HEK293 (cell line): Measurements from ENCODE around the gene IL21.
A peak's percentile ranks its signal among the peaks of the same experiment; 100 is the strongest.

Experiments used
- CTCF ChIA-PET: fragments of 350-600 bp; formaldehyde crosslinking; extraction: SDS; loops from one replicate; lab custom pipeline; 2021; ENCODE audit warnings: antibody characterized with exemption; lab: Yijun Ruan, JAX
- POLR2A ChIA-PET: fragments of 300-600 bp; formaldehyde crosslinking; extraction: SDS; loops from one replicate; lab custom pipeline; 2020; ENCODE audit warnings: antibody characterized with exemption, inconsistent platforms; lab: Yijun Ruan, JAX
- H3K27ac ChIP-seq: fragments of 200-500 bp; sonication (Bioruptor generic); 2 replicates; pipeline ENCODE4 v1.5.1; 2014; ENCODE audit warnings: low read depth, low read length, control low read depth, inconsistent platforms; ENCODE audit errors: extremely low read depth
- H3K36me3 ChIP-seq, 2 experiments: fragments of 200-500 bp in 1 of 2; sonication (Bioruptor generic) in 1 of 2; 1 replicate in 1 of 2; 2 replicates in 1 of 2; pipeline ENCODE4 v1.5.1; 2014 to 2017; ENCODE audit warnings: inconsistent platforms in 2 of 2, low read length in 2 of 2; ENCODE audit not compliant: control insufficient read depth in 2 of 2, insufficient read depth in 1 of 2
- H3K4me1 ChIP-seq: fragments of 200-500 bp; sonication (Bioruptor generic); 2 replicates; pipeline ENCODE4 v1.5.1; 2014; ENCODE audit warnings: mild to moderate bottlenecking, low read length, inconsistent platforms; ENCODE audit not compliant: control insufficient read depth, insufficient read depth
- H3K4me3 ChIP-seq: 2 replicates; pipeline ENCODE4 v1.5.1; 2011; ENCODE audit warnings: low read depth, mild to moderate bottlenecking, control low read depth, low read length, moderate library complexity
- H3K9me3 ChIP-seq: fragments of 200-500 bp; sonication (Bioruptor generic); 2 replicates; pipeline ENCODE4 v1.5.1; 2014; ENCODE audit warnings: low read depth, low read length, inconsistent platforms; ENCODE audit not compliant: control insufficient read depth, insufficient read depth
- ATF2 ChIP-seq: fragments of 450-650 bp; formaldehyde crosslinking; IDR thresholded peaks from 2 replicates; pipeline ENCODE4 v1.5.1; 2016; ENCODE audit warnings: missing biosample characterization, missing genetic modification characterization, low read depth
- GLIS1 ChIP-seq: fragments of 450-650 bp; formaldehyde crosslinking; IDR thresholded peaks from 2 replicates; pipeline ENCODE4 v1.5.1; 2016; ENCODE audit warnings: missing biosample characterization, missing genetic modification characterization
- GLIS2 ChIP-seq: fragments of 450-650 bp; formaldehyde crosslinking; IDR thresholded peaks from 2 replicates; pipeline ENCODE4 v1.5.1; 2016; ENCODE audit warnings: missing biosample characterization, missing genetic modification characterization
- KLF1 ChIP-seq: fragments of 450-650 bp; formaldehyde crosslinking; IDR thresholded peaks from 2 replicates; pipeline ENCODE4 v1.5.1; 2016; ENCODE audit warnings: missing biosample characterization, missing genetic modification characterization
- PRDM10 ChIP-seq: fragments of 450-650 bp; formaldehyde crosslinking; IDR thresholded peaks from 2 replicates; pipeline ENCODE4 v1.5.1; 2016; ENCODE audit warnings: missing biosample characterization, missing genetic modification characterization
- SP3 ChIP-seq: fragments of 450-650 bp; formaldehyde crosslinking; IDR thresholded peaks from 2 replicates; pipeline ENCODE4 v1.5.1; 2016; ENCODE audit warnings: missing biosample characterization, missing genetic modification characterization
- YY1 ChIP-seq: fragments of 450-650 bp; formaldehyde crosslinking; IDR thresholded peaks from 2 replicates; pipeline ENCODE4 v1.5.1; 2018; ENCODE audit warnings: missing biosample characterization, missing genetic modification characterization
- ZBTB8A ChIP-seq: fragments of 450-650 bp; formaldehyde crosslinking; IDR thresholded peaks from 2 replicates; pipeline ENCODE4 v1.5.1; 2016; ENCODE audit warnings: missing biosample characterization, missing genetic modification characterization
- ZFP37 ChIP-seq: fragments of 450-650 bp; formaldehyde crosslinking; IDR thresholded peaks from 2 replicates; pipeline ENCODE4 v1.5.1; 2016; ENCODE audit warnings: missing biosample characterization, missing genetic modification characterization
- ZNF138 ChIP-seq: fragments of 450-650 bp; formaldehyde crosslinking; IDR thresholded peaks from 2 replicates; pipeline ENCODE4 v1.5.1; 2016; ENCODE audit warnings: missing biosample characterization, missing genetic modification characterization, borderline replicate concordance
- ZNF155 ChIP-seq: fragments of 450-650 bp; formaldehyde crosslinking; IDR thresholded peaks from 2 replicates; pipeline ENCODE4 v1.5.1; 2016; ENCODE audit warnings: missing biosample characterization, missing genetic modification characterization
- ZNF16 ChIP-seq: fragments of 450-650 bp; formaldehyde crosslinking; IDR thresholded peaks from 2 replicates; pipeline ENCODE4 v1.5.1; 2016; ENCODE audit warnings: low read depth, missing biosample characterization, missing genetic modification characterization
- ZNF239 ChIP-seq: fragments of 450-650 bp; formaldehyde crosslinking; IDR thresholded peaks from 2 replicates; pipeline ENCODE4 v1.5.1; 2016; ENCODE audit warnings: missing biosample characterization, missing genetic modification characterization
- ZNF292 ChIP-seq: fragments of 450-650 bp; formaldehyde crosslinking; IDR thresholded peaks from 2 replicates; pipeline ENCODE4 v1.5.1; 2016; ENCODE audit warnings: low read depth, missing biosample characterization, missing genetic modification characterization, borderline replicate concordance
- ZNF324 ChIP-seq: fragments of 450-650 bp; formaldehyde crosslinking; IDR thresholded peaks from 2 replicates; pipeline ENCODE4 v1.5.1; 2016; ENCODE audit warnings: missing biosample characterization, missing genetic modification characterization
- ZNF335 ChIP-seq: fragments of 450-650 bp; formaldehyde crosslinking; conservative IDR thresholded peaks from 2 replicates; pipeline ENCODE4 v1.5.1; 2016; ENCODE audit warnings: missing biosample characterization, missing genetic modification characterization
- ZNF394 ChIP-seq: fragments of 450-650 bp; formaldehyde crosslinking; IDR thresholded peaks from 2 replicates; pipeline ENCODE4 v1.5.1; 2016; ENCODE audit warnings: missing biosample characterization, missing genetic modification characterization, mild to moderate bottlenecking, moderate library complexity, borderline replicate concordance
- ZNF585B ChIP-seq: fragments of 450-650 bp; formaldehyde crosslinking; IDR thresholded peaks from 2 replicates; pipeline ENCODE4 v1.5.1; 2016; ENCODE audit warnings: missing biosample characterization, missing genetic modification characterization
- ZNF654 ChIP-seq: fragments of 450-650 bp; formaldehyde crosslinking; IDR thresholded peaks from 2 replicates; pipeline ENCODE4 v1.5.1; 2016; ENCODE audit warnings: low read depth, missing biosample characterization, missing genetic modification characterization
- ZNF843 ChIP-seq: fragments of 450-650 bp; formaldehyde crosslinking; IDR thresholded peaks from 2 replicates; pipeline ENCODE4 v1.5.1; 2016; ENCODE audit warnings: missing biosample characterization, missing genetic modification characterization
- ZXDB ChIP-seq: fragments of 450-650 bp; formaldehyde crosslinking; IDR thresholded peaks from 2 replicates; pipeline ENCODE4 v1.5.1; 2016; ENCODE audit warnings: missing biosample characterization, missing genetic modification characterization

The IL21 gene

GRCh38 chr4:122602277-122603142, 18.4 kb downstream of the IL21 start:
- Histone ChIP-seq H3K36me3 (no peaks in the 10 kb centered on the region), H3K9me3 (no peaks in the 10 kb centered on the region), H3K4me3 (no peak overlapping the region), H3K4me1 (no peaks in the 10 kb centered on the region; the same call in 1 of the 2 replicates), H3K27ac (no peak overlapping the region)
- CTCF ChIA-PET, result interaction anchor here (0.5 to 1.9 kb wide), 20 partner anchors 9 to 871 kb away, joined by 3 to 8 read pairs (median 4); no protein-coding TSS in a partner anchor
- TF ChIP-seq ZNF654 (tag by site-specific recombination) (peak; percentile 54), ZNF239 (tag by site-specific recombination) (no peak), PRDM10 (tag by site-specific recombination) (0 out of 2 replicates have a peak, but pooled peaks have one; percentile 16), GLIS2 (tag by site-specific recombination) (no peak), ZNF335 (tag by site-specific recombination) (0 out of 2 replicates have a peak, but pooled peaks have one; percentile 27)
- POLR2A ChIA-PET, result no interaction called here

GRCh38 chr4:122591196-122591595, 29.7 kb downstream of the IL21 start:
- no peaks in the 10 kb centered on the region for H3K36me3 ChIP-seq
- POLR2A ChIA-PET, result no interaction called here
- H3K27ac ChIP-seq, result no peak overlapping the region
- no peak for TF ChIP-seq ZNF843
- TF ChIP-seq KLF1 (tag by site-specific recombination), result no peak
- no peak for TF ChIP-seq ATF2 (tag by site-specific recombination)
- TF ChIP-seq ZNF585B, result no peak
- no peak for TF ChIP-seq YY1 (tag by site-specific recombination)
- TF ChIP-seq SP3 (tag by site-specific recombination), result no peak
- no peak for TF ChIP-seq ZNF16 (tag by site-specific recombination)
- TF ChIP-seq ZNF324 (tag by site-specific recombination), result no peak
- no peak for TF ChIP-seq ZXDB (tag by site-specific recombination)
- TF ChIP-seq ZNF292 (tag by site-specific recombination), result no peak
- no peak for TF ChIP-seq ZFP37 (tag by site-specific recombination)
- no peak for TF ChIP-seq ZNF394 (tag by site-specific recombination)
- TF ChIP-seq ZBTB8A, result no peak
- no peak for TF ChIP-seq GLIS1 (tag by site-specific recombination)
- no peak for TF ChIP-seq ZNF155 (tag by site-specific recombination)
- no peak for TF ChIP-seq ZNF138 (tag by site-specific recombination)
- no peaks in the 10 kb centered on the region for H3K4me1 ChIP-seq
- H3K9me3 ChIP-seq, result no peaks in the 10 kb centered on the region
- CTCF ChIA-PET, result no interaction called here
- H3K4me3 ChIP-seq, result no peak overlapping the region
